NCI-H2227 treated with DMSO at 0.1 percent for 48 hours (cell line): Measurements from ENCODE around the gene SORBS2.

Experiments
- DNase-seq: peaks from one replicate; lab custom pipeline; 2025; lab: John Stamatoyannopoulos, UW

Gene SORBS2

GRCh38 chr4:185677637-185678314, 134.2 kb downstream of the SORBS2 start:
- DNase-seq = no peak

- DNase-seq = no peak
Observed at GRCh38 chr4:185672618-185673017, 139.4 kb downstream of the SORBS2 start.

- no peak for DNase-seq
Observed at GRCh38 chr4:185672151-185672550, 139.8 kb downstream of the SORBS2 start.

GRCh38 chr4:185671496-185671895, 140.5 kb downstream of the SORBS2 start:
- DNase-seq = no peak

GRCh38 chr4:185671066-185671465, 140.9 kb downstream of the SORBS2 start:
- DNase-seq = no peak

- no peak for DNase-seq
Observed at GRCh38 chr4:185669288-185669687, 142.7 kb downstream of the SORBS2 start.

- DNase-seq = no peak
Observed at GRCh38 chr4:185666156-185666555, 145.8 kb downstream of the SORBS2 start.

- no peak for DNase-seq
Observed at GRCh38 chr4:185665655-185666054, 146.3 kb downstream of the SORBS2 start.

GRCh38 chr4:185664481-185664880, 147.5 kb downstream of the SORBS2 start:
- DNase-seq = no peak

GRCh38 chr4:185662030-185662778, 149.8 kb downstream of the SORBS2 start:
- DNase-seq = no peak

- DNase-seq = no peak
Observed at GRCh38 chr4:185660340-185660739, 151.7 kb downstream of the SORBS2 start.

GRCh38 chr4:185657699-185658098, 154.3 kb downstream of the SORBS2 start:
- no peak for DNase-seq

- DNase-seq = no peak
Observed at GRCh38 chr4:185657183-185657582, 154.8 kb downstream of the SORBS2 start.

GRCh38 chr4:185656467-185656931, 155.5 kb downstream of the SORBS2 start:
- no peak for DNase-seq

- no peak for DNase-seq
Observed at GRCh38 chr4:185654965-185655554, 156.9 kb downstream of the SORBS2 start.

- no peak for DNase-seq
Observed at GRCh38 chr4:185654311-185654710, 157.7 kb downstream of the SORBS2 start.

GRCh38 chr4:185651851-185652250, 160.1 kb downstream of the SORBS2 start:
- no peak for DNase-seq

GRCh38 chr4:185651137-185651677, 160.8 kb downstream of the SORBS2 start:
- DNase-seq = no peak

- no peak for DNase-seq
Observed at GRCh38 chr4:185648631-185649030, 163.4 kb downstream of the SORBS2 start.

- no peak for DNase-seq
Observed at GRCh38 chr4:185645403-185645802, 166.6 kb downstream of the SORBS2 start.

- no peak for DNase-seq
Observed at GRCh38 chr4:185644408-185644807, 167.6 kb downstream of the SORBS2 start.

- no peak for DNase-seq
Observed at GRCh38 chr4:185642907-185643306, 169.1 kb downstream of the SORBS2 start.
